HepG2 (cell line): ENCODE results near the gene STK24. TPM values are rescaled to one million over a fixed set of nuclear protein-coding genes. Genes with fewer than 3 reads are reported as not detected.
A peak's percentile ranks its signal among the peaks of the same experiment; 100 is the strongest.

Experiments
- CEBPZ ChIP-seq: IDR thresholded peaks from 2 replicates; pipeline ENCODE4 v1.6.1; 2012; ENCODE audit warnings: low read length, improper control_type of control experiment
- ELF1 ChIP-seq: sonication (generic); formaldehyde crosslinking; IDR thresholded peaks from 2 replicates; pipeline ENCODE4 v1.4.0; 2020; ENCODE audit warnings: missing genetic modification reagents
- FOXJ3 ChIP-seq: sonication (generic); formaldehyde crosslinking; IDR thresholded peaks from 2 replicates; pipeline ENCODE4 v1.4.0; 2020; ENCODE audit warnings: missing genetic modification reagents, mild to moderate bottlenecking, borderline replicate concordance
- KIAA2018 ChIP-seq: sonication (generic); formaldehyde crosslinking; IDR thresholded peaks from 2 replicates; pipeline ENCODE4 v1.5.0; 2020; ENCODE audit warnings: mild to moderate bottlenecking, missing genetic modification reagents, borderline replicate concordance
- MXD1 ChIP-seq: sonication (generic); formaldehyde crosslinking; IDR thresholded peaks from 2 replicates; pipeline ENCODE4 v1.4.0; 2020; ENCODE audit warnings: mild to moderate bottlenecking, missing genetic modification reagents
- SETDB1 ChIP-seq: sonication (generic); formaldehyde crosslinking; IDR thresholded peaks from 2 replicates; pipeline ENCODE4 v1.5.1; 2020; ENCODE audit warnings: missing genetic modification reagents, mild to moderate bottlenecking, borderline replicate concordance
- SMYD3 ChIP-seq: sonication (generic); formaldehyde crosslinking; IDR thresholded peaks from 2 replicates; pipeline ENCODE4 v1.8.1; 2023; ENCODE audit warnings: mild to moderate bottlenecking, missing genetic modification reagents
- SUZ12 ChIP-seq: fragments of 150-350 bp; IDR thresholded peaks from 2 replicates; pipeline ENCODE4 v1.6.1; 2014; ENCODE audit warnings: low read depth, low read length
- USF2 ChIP-seq, 2 experiments: sonication (generic) in 1 of 2; formaldehyde crosslinking in 1 of 2; IDR thresholded peaks; 2 replicates each; pipeline versions ENCODE4 v1.5.1 to v1.6.1; 2011 to 2020; ENCODE audit warnings: borderline replicate concordance in 1 of 2, low read depth in 1 of 2, low read length in 1 of 2, mild to moderate bottlenecking in 1 of 2, missing genetic modification reagents in 1 of 2, moderate library complexity in 1 of 2
- YEATS2 ChIP-seq: sonication (generic); formaldehyde crosslinking; IDR thresholded peaks from 2 replicates; pipeline ENCODE4 v1.4.0; 2020; ENCODE audit warnings: missing genetic modification reagents, borderline replicate concordance
- ZNF235 ChIP-seq: sonication (generic); formaldehyde crosslinking; IDR thresholded peaks from 2 replicates; pipeline ENCODE4 v1.8.1; 2023; ENCODE audit warnings: mild to moderate bottlenecking, missing genetic modification reagents, borderline replicate concordance
- ZNF556 ChIP-seq: sonication (generic); formaldehyde crosslinking; IDR thresholded peaks from 2 replicates; pipeline ENCODE4 v1.4.0; 2020; ENCODE audit warnings: mild to moderate bottlenecking, missing genetic modification reagents, borderline replicate concordance
- ZZZ3 ChIP-seq: sonication (generic); formaldehyde crosslinking; IDR thresholded peaks from 2 replicates; pipeline ENCODE4 v1.4.0; 2020; ENCODE audit warnings: missing genetic modification reagents, mild to moderate bottlenecking, borderline replicate concordance
- polyA plus RNA-seq, 8 experiments: library from polyadenylated mRNA; depleted of rRNA in 3 of 8; stranded (reverse) in 7 of 8; unstranded in 1 of 8; fragments of >200 nt; fragmentation: Illumina TruSeq in 4 of 8; extraction: Trizol in 4 of 8; gene quantifications; 2 replicates each; pipeline versions ENCODE4 v1.2.1 to v1.2.3, GENCODE V29; 2011 to 2016; ENCODE audit warnings: low read depth in 4 of 8, missing spikeins in 1 of 8, mixed read lengths in 1 of 8; ENCODE audit not compliant: insufficient read depth in 1 of 8
- total RNA-seq, 5 experiments: library from RNA; depleted of rRNA; stranded (reverse); fragments of >200 nt; fragmentation: Illumina TruSeq; extraction: Trizol; gene quantifications; 2 replicates each; pipeline ENCODE4 v1.2.3, GENCODE V29; 2016; ENCODE audit warnings: low read depth in 1 of 5

Gene STK24
- total and polyA plus RNA-seq, 2 of the 13 experiments (the other 11 are each of a cell fraction or from before 2014, with no cell fraction given) = 51.3 to 73.0 TPM

DNA sequence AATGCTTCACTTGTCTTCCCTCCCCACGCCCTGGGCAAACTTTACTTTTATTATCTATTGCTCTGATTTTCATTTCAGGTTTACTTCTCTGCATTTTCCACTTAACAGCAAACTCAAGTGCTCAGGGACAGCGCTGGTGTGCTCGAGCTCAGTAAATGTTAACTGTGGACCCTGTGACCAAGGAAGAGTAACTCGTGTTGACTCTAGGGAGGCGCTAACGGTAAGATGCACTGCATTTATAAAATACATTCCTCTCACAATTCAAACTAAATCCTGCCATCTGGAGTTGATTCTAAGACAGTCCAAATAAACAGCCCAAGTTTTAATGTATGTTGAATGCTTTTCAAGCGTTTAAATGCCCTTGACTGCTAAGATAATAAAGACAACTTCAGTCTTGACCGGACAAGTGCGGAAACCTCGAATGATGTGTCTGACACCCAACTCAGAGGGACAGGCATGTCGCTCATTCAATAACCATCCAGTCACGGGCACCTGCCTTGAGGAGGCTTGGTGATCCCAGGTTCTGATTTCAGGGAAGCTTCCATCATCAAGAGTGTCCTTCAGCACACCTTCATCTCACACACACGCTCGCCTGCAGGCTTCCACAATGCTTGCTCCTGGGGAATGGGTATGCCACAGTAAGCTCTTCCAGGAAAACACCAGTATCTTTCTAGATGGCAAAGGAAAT, 93.2 kb downstream of the STK24 start (continued):
- TF ChIP-seq USF2 (IDR thresholded peaks at IDR 0.05; ENCODE audit: low read depth, low read length) = no peak
- no peak for TF ChIP-seq USF2 (CRISPR knock-in tag; IDR thresholded peaks at IDR 0.05; ENCODE audit: borderline replicate concordance)
- no peak for TF ChIP-seq YEATS2 (CRISPR knock-in tag)
- TF ChIP-seq CEBPZ = no peak
- no peak for TF ChIP-seq ELF1 (CRISPR knock-in tag)
- no peak for TF ChIP-seq MXD1
- no peak for TF ChIP-seq ZNF235 (CRISPR knock-in tag)
- no peak for TF ChIP-seq SMYD3
- TF ChIP-seq KIAA2018 (CRISPR knock-in tag) = no peak
- TF ChIP-seq SUZ12 = no peak
- TF ChIP-seq ZNF556 = peak; percentile 22; the same call in 1 of the 2 replicates
- TF ChIP-seq FOXJ3 = no peak
- TF ChIP-seq ZZZ3 = no peak
- no peak for TF ChIP-seq SETDB1
